Spleen (tissue), 11 donors: ENCODE data around the gene FMN2. TPM values are rescaled to one million over a fixed set of nuclear protein-coding genes. Genes with fewer than 3 reads are reported as not detected.

ENCODE experiments used
- DNase-seq: peaks from one replicate; pipeline ENCODE4 v3.0.0-alpha.2; 2020
- H3K27ac ChIP-seq, 8 donors: fragments of 200-600 bp; sonication (generic) in 7 of 8; 1 replicate in 4 of 8; 2 replicates in 4 of 8; pipeline versions ENCODE4 v1.5.0 to v1.8.0; 2016 to 2021; ENCODE audit warnings: inconsistent platforms in 4 of 8, mild to moderate bottlenecking in 4 of 8, moderate library complexity in 1 of 8
- H3K27me3 ChIP-seq, 7 donors: fragments of 200-600 bp; sonication (generic) in 6 of 7; replicated peaks in 1 of 7; 1 replicate in 4 of 7; 2 replicates in 3 of 7; pipeline versions ENCODE4 v1.5.0 to v1.8.0; 2016 to 2021; ENCODE audit warnings: inconsistent platforms in 3 of 7, mild to moderate bottlenecking in 1 of 7
- H3K36me3 ChIP-seq, 6 donors: fragments of 200-600 bp; sonication (generic) in 5 of 6; 1 replicate in 4 of 6; 2 replicates in 2 of 6; pipeline versions ENCODE4 v1.5.0 to v1.8.0; 2016 to 2021; ENCODE audit warnings: inconsistent platforms in 2 of 6
- H3K4me1 ChIP-seq, 6 donors: fragments of 200-600 bp; sonication (generic) in 5 of 6; 1 replicate in 3 of 6; 2 replicates in 3 of 6; pipeline versions ENCODE4 v1.5.0 to v1.8.0; 2016 to 2021; ENCODE audit warnings: inconsistent platforms in 3 of 6
- H3K4me3 ChIP-seq, 8 donors: fragments of 200-600 bp; sonication (generic) in 7 of 8; 1 replicate in 4 of 8; 2 replicates in 4 of 8; pipeline versions ENCODE4 v1.5.0 to v1.8.0; 2016 to 2021; ENCODE audit warnings: inconsistent platforms in 4 of 8, mild to moderate bottlenecking in 4 of 8, moderate library complexity in 2 of 8
- H3K9me3 ChIP-seq, 8 donors: fragments of 200-600 bp; sonication (generic) in 7 of 8; 1 replicate in 4 of 8; 2 replicates in 4 of 8; pipeline versions ENCODE4 v1.5.0 to v1.8.0; 2016 to 2021; ENCODE audit warnings: inconsistent platforms in 4 of 8
- CTCF ChIP-seq, 11 experiments: fragments of 200-600 bp in 7 of 11; fragments of 450-650 bp in 4 of 11; sonication (generic) in 4 of 11; IDR thresholded peaks in 8 of 11; conservative IDR thresholded peaks in 3 of 11; 1 replicate in 7 of 11; 2 replicates in 4 of 11; pipeline versions ENCODE4 v1.4.0 to v1.8.0; 2016 to 2021; ENCODE audit warnings: antibody characterized with exemption in 11 of 11, inconsistent platforms in 4 of 11, mild to moderate bottlenecking in 1 of 11
- POLR2A ChIP-seq, 3 donors: fragments of 450-650 bp; IDR thresholded peaks; one replicate each; pipeline ENCODE4 v1.5.1; 2017; ENCODE audit warnings: antibody characterized with exemption in 3 of 3, mild to moderate bottlenecking in 1 of 3
- POLR2AphosphoS5 ChIP-seq, 3 donors: sonication (generic); formaldehyde crosslinking; IDR thresholded peaks; one replicate each; pipeline ENCODE4 v1.5.1; 2017; ENCODE audit warnings: antibody characterized with exemption in 3 of 3
- WGBS, 5 donors: extraction: QIAGEN DNeasy Blood & Tissue Kit in 3 of 5; methylation state at CpG; one replicate each; pipeline versions ENCODE4 v1.1.5 to v1.1.7; 2013 to 2018; 5-methylcytosine and 5-hydroxymethylcytosine counted together
- intact Hi-C: fragments of 100-400 bp; cut with DNase I; formaldehyde crosslinking; loops from one replicate; pipeline ENCODE4 v1.15.0; 2023; ENCODE audit warnings: low total_unique reads
- polyA plus RNA-seq, 3 donors: library from polyadenylated mRNA; stranded (reverse); fragments of 200-250 nt; gene quantifications; one replicate each; pipeline ENCODE4 v1.2.1, GENCODE V29; 2013
- total RNA-seq, 7 donors: library from RNA; depleted of rRNA in 3 of 7; stranded (reverse); fragments of >200 nt in 3 of 7; fragmentation: NEBNext Ultra II Directional in 4 of 7; extraction: Animal tissue kit (Norgen Biotek cat#: 25700) in 4 of 7; gene quantifications; one replicate each; pipeline versions ENCODE4 v1.1.0 to v1.2.1, GENCODE V29; 2016 to 2021
- donor health status: healthy with polysubstance abuse.
- donor health status: DM: no; HTN: no; CAD: no; lungs with moderate emphysema.
- donor health status: DM: no; HTN: no; CAD: no.
- donor health status: Bipolar disorder and iron deficiency.
- donor health status: healthy.
- donor health status: DM: no; HTN: no; CAD: no.
- donor health status: DM: yes; HTN: yes; CAD: no.

The FMN2 gene
- total and polyA plus RNA-seq, 10 donors, result 0.04 to 0.24 (median 0.12) TPM; not detected in 6

DNA sequence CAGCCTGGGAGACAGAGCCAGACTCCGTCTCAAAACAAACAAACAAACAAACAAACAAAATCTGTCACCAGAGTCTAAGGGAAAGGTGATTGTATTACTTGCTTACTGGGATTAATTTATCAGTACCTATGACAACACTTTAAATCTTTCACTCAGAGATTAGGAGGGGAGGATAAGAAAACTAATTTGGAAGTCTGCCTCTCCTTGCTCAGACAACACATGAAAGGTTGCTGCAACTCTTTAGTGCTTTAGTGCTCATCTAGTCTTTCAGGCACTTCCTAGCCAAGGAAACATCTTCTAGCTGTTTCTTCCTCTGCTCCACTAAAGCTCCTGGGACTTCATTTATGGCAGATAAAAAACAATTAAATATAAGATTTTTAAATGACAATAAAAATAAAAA is 7.3 kb upstream of the FMN2 start:
- H3K27me3 ChIP-seq, result peaks cover 0 to 40% (median 0%) of the 10 kb centered on the region in 7 donors
- no peak for DNase-seq
- H3K4me3 ChIP-seq, result no peak overlapping the region
- peaks cover 0 to 6% (median 0%) of the 10 kb centered on the region in 8 donors for H3K9me3 ChIP-seq
- intact Hi-C loops, result no loop called here
- no peaks in the 10 kb centered on the region for H3K36me3 ChIP-seq
- no peak overlapping the region for H3K27ac ChIP-seq
- H3K4me1 ChIP-seq, result no peaks in the 10 kb centered on the region
- WGBS, 5 donors, result 40 to 75% (median 53%) methylated on average over 1 of the region's 1 CpG
- TF ChIP-seq POLR2A (IDR thresholded peaks at IDR 0.05) (no peak), CTCF (IDR thresholded peaks at IDR 0.05 in 8 of 11, conservative IDR thresholded peaks at IDR 0.05 in 3 of 11) (no peak), POLR2AphosphoS5 (IDR thresholded peaks at IDR 0.05) (no peak)

GRCh38 chr1:240084749-240085148 is 6.9 kb upstream of the FMN2 start:
- no peaks in the 10 kb centered on the region for H3K36me3 ChIP-seq
- no peak for TF ChIP-seq POLR2AphosphoS5 (IDR thresholded peaks at IDR 0.05)
- TF ChIP-seq CTCF (IDR thresholded peaks at IDR 0.05 in 8 of 11, conservative IDR thresholded peaks at IDR 0.05 in 3 of 11), result no peak
- TF ChIP-seq POLR2A (IDR thresholded peaks at IDR 0.05), result no peak
- no peak overlapping the region for H3K27ac ChIP-seq
- no peak overlapping the region for H3K4me3 ChIP-seq
- WGBS, 5 donors, result 64 to 81% (median 70%) methylated on average over 8 of the region's 8 CpGs
- DNase-seq, result no peak
- peaks cover 0 to 2% (median 0%) of the 10 kb centered on the region in 8 donors for H3K9me3 ChIP-seq
- intact Hi-C loops, result no loop called here
- peaks cover 0 to 45% (median 3%) of the 10 kb centered on the region in 7 donors for H3K27me3 ChIP-seq
- no peaks in the 10 kb centered on the region for H3K4me1 ChIP-seq

- Histone ChIP-seq H3K4me1 (peaks cover 0 to 6% (median 4%) of the 10 kb centered on the region in 6 donors), H3K9me3 (no peaks in the 10 kb centered on the region), H3K36me3 (no peaks in the 10 kb centered on the region), H3K27ac (no peak overlapping the region), H3K27me3 (peaks cover 0 to 64% (median 22%) of the 10 kb centered on the region in 7 donors), H3K4me3 (no peak overlapping the region)
- no peak for DNase-seq
- TF ChIP-seq CTCF (IDR thresholded peaks at IDR 0.05 in 8 of 11, conservative IDR thresholded peaks at IDR 0.05 in 3 of 11), result no peak
- no peak for TF ChIP-seq POLR2AphosphoS5 (IDR thresholded peaks at IDR 0.05)
- no peak for TF ChIP-seq POLR2A (IDR thresholded peaks at IDR 0.05)
- 76 to 81% (median 79%) methylated on average over 1 of the region's 1 CpG for WGBS, 5 donors
- intact Hi-C loops, result no loop called here
Measured at GRCh38 chr1:240086726-240087125, 5.0 kb upstream of the FMN2 start.

- peaks cover 0 to 4% (median 0%) of the 10 kb centered on the region in 8 donors for H3K9me3 ChIP-seq
- peaks cover 0 to 89% (median 51%) of the 10 kb centered on the region in 7 donors for H3K27me3 ChIP-seq
- TF ChIP-seq POLR2AphosphoS5 (IDR thresholded peaks at IDR 0.05) (no peak), CTCF (IDR thresholded peaks at IDR 0.05 in 8 of 11, conservative IDR thresholded peaks at IDR 0.05 in 3 of 11) (no peak), POLR2A (IDR thresholded peaks at IDR 0.05) (no peak)
- peaks cover 5 to 26% (median 16%) of the 10 kb centered on the region in 6 donors for H3K4me1 ChIP-seq
- no peaks in the 10 kb centered on the region for H3K36me3 ChIP-seq
- intact Hi-C loops, result no loop called here
- no peak overlapping the region for H3K4me3 ChIP-seq
- DNase-seq, result no peak
- no peak overlapping the region for H3K27ac ChIP-seq
- 20 to 39% (median 32%) methylated on average over 2 of the region's 2 CpGs for WGBS, 5 donors
Measured at GRCh38 chr1:240090014-240090413, 1.7 kb upstream of the FMN2 start.
